ENCODE measurements around the gene ZSCAN29.
"Not testable (repeated sequence)": the region's sequence is repeated elsewhere in the genome, so short reads cannot be mapped to it uniquely, and the experiment has no call there.

Gene ZSCAN29

GRCh38 chr15:43403616-43404015 is 32.8 kb upstream of the ZSCAN29 start:
- Histone ChIP-seq H3K9me2 (replicated peaks; ENCODE audit: low read depth, low read length) (no peaks in the 10 kb centered on the region), H3K9me3 (ENCODE audit: insufficient read depth, low read depth, low read length) (no peaks in the 10 kb centered on the region), H3K4me1 (ENCODE audit: insufficient read depth, low read length, poor library complexity, severe bottlenecking) (no peaks in the 10 kb centered on the region), H3K79me2 (ENCODE audit: insufficient read depth, low read length) (no peaks in the 10 kb centered on the region), H3K4me3 (ENCODE audit: low read length, poor library complexity, severe bottlenecking) (no peak overlapping the region), H3K4me2 (ENCODE audit: low read depth, low read length, poor library complexity, severe bottlenecking) (no peak overlapping the region), H2AFZ (ENCODE audit: low read length) (no peak overlapping the region), H3K27me3 (ENCODE audit: insufficient read depth, low read length, poor library complexity, severe bottlenecking) (no peaks in the 10 kb centered on the region), H4K20me1 (ENCODE audit: insufficient read depth, low read length, poor library complexity, severe bottlenecking) (no peaks in the 10 kb centered on the region), H3K36me3 (ENCODE audit: insufficient read depth, low read length) (peaks cover 92% of the 10 kb centered on the region; the same call in 1 of the 2 replicates), H3K9ac (ENCODE audit: low read depth, low read length, poor library complexity, severe bottlenecking) (no peak overlapping the region), H3F3A (ENCODE audit: low read depth) (no peaks in the 10 kb centered on the region)
- TF ChIP-seq CTCF (conservative IDR thresholded peaks at IDR 0.05; ENCODE audit: low read length), result no peak
- no peak for TF ChIP-seq EZH2phosphoT487 (IDR thresholded peaks at IDR 0.05; ENCODE audit: borderline replicate concordance)

GRCh38 chr15:43402255-43402654 is 31.4 kb upstream of the ZSCAN29 start:
- H3K27me3 ChIP-seq (ENCODE audit: insufficient read depth, low read length, poor library complexity, severe bottlenecking), result no peaks in the 10 kb centered on the region
- H3K9me3 ChIP-seq (ENCODE audit: insufficient read depth, low read depth, low read length), result no peaks in the 10 kb centered on the region
- no peak for TF ChIP-seq EZH2phosphoT487 (IDR thresholded peaks at IDR 0.05; ENCODE audit: borderline replicate concordance)
- no peaks in the 10 kb centered on the region for H3F3A ChIP-seq (ENCODE audit: low read depth)
- no peak overlapping the region for H3K4me3 ChIP-seq (ENCODE audit: low read length, poor library complexity, severe bottlenecking)
- peaks cover 92% of the 10 kb centered on the region; the same call in 1 of the 2 replicates for H3K36me3 ChIP-seq (ENCODE audit: insufficient read depth, low read length)
- no peaks in the 10 kb centered on the region for H3K9me2 ChIP-seq (replicated peaks; ENCODE audit: low read depth, low read length)
- H4K20me1 ChIP-seq (ENCODE audit: insufficient read depth, low read length, poor library complexity, severe bottlenecking), result no peaks in the 10 kb centered on the region
- H3K79me2 ChIP-seq (ENCODE audit: insufficient read depth, low read length), result no peaks in the 10 kb centered on the region
- H3K4me1 ChIP-seq (ENCODE audit: insufficient read depth, low read length, poor library complexity, severe bottlenecking), result no peaks in the 10 kb centered on the region
- no peak overlapping the region for H3K4me2 ChIP-seq (ENCODE audit: low read depth, low read length, poor library complexity, severe bottlenecking)
- no peak overlapping the region for H2AFZ ChIP-seq (ENCODE audit: low read length)
- no peak overlapping the region for H3K9ac ChIP-seq (ENCODE audit: low read depth, low read length, poor library complexity, severe bottlenecking)

GRCh38 chr15:43393592-43393991 is 22.7 kb upstream of the ZSCAN29 start:
- H4K20me1 ChIP-seq (ENCODE audit: insufficient read depth, low read length, poor library complexity, severe bottlenecking); H3K4me3 ChIP-seq (ENCODE audit: low read length, poor library complexity, severe bottlenecking); H3K27me3 ChIP-seq (ENCODE audit: insufficient read depth, low read length, poor library complexity, severe bottlenecking); H3K4me2 ChIP-seq (ENCODE audit: low read depth, low read length, poor library complexity, severe bottlenecking); H3K9ac ChIP-seq (ENCODE audit: low read depth, low read length, poor library complexity, severe bottlenecking); H2AFZ ChIP-seq (ENCODE audit: low read length); H3K79me2 ChIP-seq (ENCODE audit: insufficient read depth, low read length); H3K4me1 ChIP-seq (ENCODE audit: insufficient read depth, low read length, poor library complexity, severe bottlenecking); H3K9me3 ChIP-seq (ENCODE audit: insufficient read depth, low read depth, low read length); H3K9me2 ChIP-seq (replicated peaks; ENCODE audit: low read depth, low read length); H3F3A ChIP-seq (ENCODE audit: low read depth): not testable (repeated sequence)
- peaks cover 52% of the 10 kb centered on the region; the same call in 1 of the 2 replicates for H3K36me3 ChIP-seq (ENCODE audit: insufficient read depth, low read length)

GRCh38 chr15:43390723-43391122 is 19.9 kb upstream of the ZSCAN29 start:
- Histone ChIP-seq H3K79me2 (ENCODE audit: insufficient read depth, low read length) (no peaks in the 10 kb centered on the region), H3K9me3 (ENCODE audit: insufficient read depth, low read depth, low read length) (no peaks in the 10 kb centered on the region), H3K4me2 (ENCODE audit: low read depth, low read length, poor library complexity, severe bottlenecking) (no peak overlapping the region), H3K4me1 (ENCODE audit: insufficient read depth, low read length, poor library complexity, severe bottlenecking) (no peaks in the 10 kb centered on the region), H4K20me1 (ENCODE audit: insufficient read depth, low read length, poor library complexity, severe bottlenecking) (peaks cover 4% of the 10 kb centered on the region), H3K36me3 (ENCODE audit: insufficient read depth, low read length) (peaks cover 44% of the 10 kb centered on the region; the same call in 1 of the 2 replicates), H3K4me3 (ENCODE audit: low read length, poor library complexity, severe bottlenecking) (no peak overlapping the region), H3K9ac (ENCODE audit: low read depth, low read length, poor library complexity, severe bottlenecking) (no peak overlapping the region), H3K27me3 (ENCODE audit: insufficient read depth, low read length, poor library complexity, severe bottlenecking) (no peaks in the 10 kb centered on the region), H3K9me2 (replicated peaks; ENCODE audit: low read depth, low read length) (no peaks in the 10 kb centered on the region), H2AFZ (ENCODE audit: low read length) (no peak overlapping the region), H3F3A (ENCODE audit: low read depth) (no peaks in the 10 kb centered on the region)
- no peak for TF ChIP-seq EZH2phosphoT487 (IDR thresholded peaks at IDR 0.05; ENCODE audit: borderline replicate concordance)
- TF ChIP-seq CTCF (conservative IDR thresholded peaks at IDR 0.05; ENCODE audit: low read length), result no peak

Data from Loucy (cell line).